Endothelial cell of umbilical vein (primary cell): ENCODE measurements around the gene KANSL1L. TPM values are rescaled to one million over a fixed set of nuclear protein-coding genes. Genes with fewer than 3 reads are reported as not detected.

Experiments
- BruUV-seq: library from RNA; stranded (reverse); fragments of 400-500 nt; replicated peaks from 2 replicates; lab custom pipeline; 2021; lab: Mats Ljungman, UMichigan
- CTCF ChIA-PET: fragments of 300-600, 350-600 bp; sonication (Branson Sonifier 250); formaldehyde crosslinking; loops from one replicate; lab custom pipeline; 2021; ENCODE audit warnings: antibody characterized with exemption, inconsistent platforms; lab: Charles Lee
- POLR2A ChIA-PET: fragments of 300-600, 350-600 bp; sonication (Branson Sonifier 250); formaldehyde crosslinking; loops from one replicate; lab custom pipeline; 2021; ENCODE audit warnings: antibody characterized with exemption, inconsistent platforms; lab: Charles Lee
- DNase-seq: peaks from one replicate; pipeline ENCODE4 v3.0.0-alpha.2; 2011; ENCODE audit warnings: low read depth, low spot score
- FAIRE-seq: peaks from 2 replicates; lab custom pipeline; 2011; peaks lifted over from hg19 to GRCh38; lab: Jason Lieb, UNC
- H2AFZ ChIP-seq: 2 replicates; pipeline ENCODE4 v1.6.0; 2012; ENCODE audit warnings: low read depth, low read length, control low read depth, inconsistent platforms
- H3K27ac ChIP-seq: 2 replicates; pipeline ENCODE4 v1.5.1; 2011; ENCODE audit warnings: low read depth, mild to moderate bottlenecking, control low read depth, low read length, moderate library complexity; ENCODE audit not compliant: insufficient read depth
- H3K27me3 ChIP-seq, 2 experiments: 2 replicates each; pipeline versions ENCODE4 v1.6.0 to v1.6.1; 2011; ENCODE audit warnings: low read length in 2 of 2, mixed read lengths in 1 of 2; ENCODE audit not compliant: control insufficient read depth in 2 of 2, insufficient read depth in 2 of 2
- H3K36me3 ChIP-seq, 2 experiments: 2 replicates in 1 of 2; 3 replicates in 1 of 2; pipeline ENCODE4 v1.5.1; 2011; ENCODE audit warnings: low read length in 2 of 2, mild to moderate bottlenecking in 1 of 2, moderate library complexity in 1 of 2; ENCODE audit not compliant: control insufficient read depth in 2 of 2, insufficient read depth in 2 of 2; ENCODE audit errors: extremely low read depth in 1 of 2
- H3K4me1 ChIP-seq: 3 replicates; pipeline ENCODE4 v1.5.1; 2011; ENCODE audit warnings: mild to moderate bottlenecking, low read length; ENCODE audit not compliant: control insufficient read depth, insufficient read depth; ENCODE audit errors: extremely low read depth
- H3K4me2 ChIP-seq: 2 replicates; pipeline ENCODE4 v1.6.1; 2011; ENCODE audit warnings: low read length, control low read depth, mixed read lengths; ENCODE audit not compliant: insufficient read depth
- H3K4me3 ChIP-seq, 3 experiments: fragments of 200-600 bp in 1 of 3; sonication (generic), shearing (Covaris generic) in 1 of 3; replicated peaks in 1 of 3; 2 replicates each; pipeline ENCODE4 v1.5.1; 2011 to 2016; ENCODE audit warnings: control low read depth in 3 of 3, low read length in 3 of 3, mild to moderate bottlenecking in 2 of 3, inconsistent platforms in 1 of 3, low read depth in 1 of 3, moderate library complexity in 1 of 3; ENCODE audit not compliant: insufficient read depth in 1 of 3
- H3K79me2 ChIP-seq: 2 replicates; pipeline ENCODE4 v1.6.0; 2012; ENCODE audit warnings: low read length, inconsistent platforms; ENCODE audit not compliant: control insufficient read depth, insufficient read depth
- H3K9ac ChIP-seq: replicated peaks from 2 replicates; pipeline ENCODE3; 2011; ENCODE audit warnings: low read length, control low read depth; ENCODE audit not compliant: insufficient read depth; ENCODE audit errors: extremely low read depth
- H3K9me1 ChIP-seq: replicated peaks from 3 replicates; pipeline ENCODE4 v1.6.0; 2011; ENCODE audit warnings: mild to moderate bottlenecking, low read length; ENCODE audit not compliant: control insufficient read depth, insufficient read depth; ENCODE audit errors: extremely low read depth
- H3K9me3 ChIP-seq: replicated peaks from 2 replicates; pipeline ENCODE4 v1.5.1; 2012; ENCODE audit warnings: low read length, inconsistent platforms; ENCODE audit not compliant: control insufficient read depth, insufficient read depth
- H4K20me1 ChIP-seq: replicated peaks from 2 replicates; pipeline ENCODE3; 2011; ENCODE audit warnings: mild to moderate bottlenecking, low read length; ENCODE audit not compliant: control insufficient read depth, insufficient read depth; ENCODE audit errors: extremely low read depth
- EZH2 ChIP-seq: IDR thresholded peaks from 2 replicates; pipeline ENCODE4 v1.6.1; 2012; ENCODE audit warnings: borderline replicate concordance, low read depth, mild to moderate bottlenecking, moderate library complexity, low read length, inconsistent platforms; ENCODE audit not compliant: severe bottlenecking
- FOS ChIP-seq: IDR thresholded peaks from 2 replicates; pipeline ENCODE4 v1.6.1; 2011; ENCODE audit warnings: mild to moderate bottlenecking, low read length, moderate library complexity, borderline replicate concordance; ENCODE audit not compliant: insufficient read depth
- GATA2 ChIP-seq: IDR thresholded peaks from 2 replicates; pipeline ENCODE4 v1.7.0; 2011; ENCODE audit warnings: low read depth, mild to moderate bottlenecking, moderate library complexity, mixed read lengths, low read length; ENCODE audit not compliant: insufficient read length, insufficient read depth
- MYC ChIP-seq: IDR thresholded peaks from one replicate; pipeline ENCODE4 v1.6.1; 2011; ENCODE audit warnings: mild to moderate bottlenecking, low read depth, low read length
- POLR2A ChIP-seq: IDR thresholded peaks from 2 replicates; pipeline ENCODE4 v1.6.1; 2012; ENCODE audit warnings: low read depth, mild to moderate bottlenecking, control low read depth, low read length
- POLR2AphosphoS5 ChIP-seq: IDR thresholded peaks from 2 replicates; pipeline ENCODE4 v1.6.1; 2012; ENCODE audit warnings: low read depth, mild to moderate bottlenecking, control low read depth, low read length, moderate library complexity; ENCODE audit not compliant: insufficient read depth
- dilution Hi-C: fragments of 300-500 bp; cut with MboI; formaldehyde crosslinking; loops from one replicate; pipeline ENCODE4 v1.15.0; 2019; ENCODE audit warnings: low sequenced_read_pairs; ENCODE audit not compliant: extremely low pct_ligation_motif_present
- intact Hi-C: fragments of 100-400 bp; cut with micrococcal nuclease; formaldehyde crosslinking; loops from one replicate; pipeline ENCODE4 v1.10.0; 2022
- polyA plus RNA-seq, 4 experiments: library from polyadenylated mRNA; depleted of rRNA in 3 of 4; stranded (reverse) in 3 of 4; unstranded in 1 of 4; fragments of >200 nt; gene quantifications; 2 replicates each; pipeline versions ENCODE4 v1.2.1 to v1.2.3, GENCODE V29; 2011 to 2012; ENCODE audit warnings: missing spikeins in 1 of 4
- total RNA-seq: library from RNA; stranded (reverse); gene quantifications from 2 replicates; pipeline ENCODE4 v1.2.3, GENCODE V29; 2021
- TF ChIP-seq, protein P1 (sequence below): IDR thresholded peaks from 2 replicates; pipeline ENCODE4 v1.6.1; 2011; ENCODE audit not compliant: insufficient read depth, insufficient read length
- TF ChIP-seq, protein P2 (sequence below), 2 donors: IDR thresholded peaks; 1 replicate in 1 of 2; 2 replicates in 1 of 2; pipeline ENCODE4 v1.5.1; 2011; ENCODE audit warnings: low read length in 2 of 2, mild to moderate bottlenecking in 2 of 2, moderate library complexity in 2 of 2, control low read depth in 1 of 2, inconsistent platforms in 1 of 2, low read depth in 1 of 2; ENCODE audit not compliant: insufficient read depth in 1 of 2; ENCODE audit errors: extremely low read depth in 1 of 2

KANSL1L gene
- total and polyA plus RNA-seq, 2 donors (not counting 3 experiments of a cell fraction or from before 2014, with no cell fraction given), result 4.3 to 14.0 TPM

DNA sequence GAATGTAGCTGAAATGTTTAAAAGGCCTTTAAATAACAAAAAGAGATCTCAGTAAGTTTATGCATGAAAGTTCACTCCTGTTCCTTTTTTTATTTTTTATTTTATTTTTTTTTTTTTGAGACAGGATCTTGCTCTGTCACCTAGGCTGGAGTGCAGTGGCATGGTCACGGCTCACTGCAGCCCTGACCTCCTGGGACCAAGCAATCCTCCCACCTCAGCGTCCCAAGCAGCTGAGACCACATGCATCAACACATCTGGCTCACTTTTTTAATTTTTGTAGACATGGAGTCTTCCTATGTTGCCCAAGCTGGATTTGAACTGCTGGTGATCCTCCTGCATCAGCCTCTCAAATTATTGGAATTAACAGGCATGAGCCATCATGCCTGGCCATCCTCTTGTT, 84.3 kb downstream of the KANSL1L start:
- no peaks in the 10 kb centered on the region for H3K79me2 ChIP-seq
- no peak overlapping the region for H3K4me3 ChIP-seq
- no peaks in the 10 kb centered on the region for H3K27me3 ChIP-seq
- no peak for FAIRE-seq
- H4K20me1 ChIP-seq, result no peaks in the 10 kb centered on the region
- TF ChIP-seq EZH2 (no peak), POLR2A (no peak), GATA2 (no peak), POLR2AphosphoS5 (no peak), FOS (no peak), MYC (no peak)
- TF ChIP-seq, protein P1, sequence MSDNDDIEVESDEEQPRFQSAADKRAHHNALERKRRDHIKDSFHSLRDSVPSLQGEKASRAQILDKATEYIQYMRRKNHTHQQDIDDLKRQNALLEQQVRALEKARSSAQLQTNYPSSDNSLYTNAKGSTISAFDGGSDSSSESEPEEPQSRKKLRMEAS, result no peak
- TF ChIP-seq, protein P2, sequence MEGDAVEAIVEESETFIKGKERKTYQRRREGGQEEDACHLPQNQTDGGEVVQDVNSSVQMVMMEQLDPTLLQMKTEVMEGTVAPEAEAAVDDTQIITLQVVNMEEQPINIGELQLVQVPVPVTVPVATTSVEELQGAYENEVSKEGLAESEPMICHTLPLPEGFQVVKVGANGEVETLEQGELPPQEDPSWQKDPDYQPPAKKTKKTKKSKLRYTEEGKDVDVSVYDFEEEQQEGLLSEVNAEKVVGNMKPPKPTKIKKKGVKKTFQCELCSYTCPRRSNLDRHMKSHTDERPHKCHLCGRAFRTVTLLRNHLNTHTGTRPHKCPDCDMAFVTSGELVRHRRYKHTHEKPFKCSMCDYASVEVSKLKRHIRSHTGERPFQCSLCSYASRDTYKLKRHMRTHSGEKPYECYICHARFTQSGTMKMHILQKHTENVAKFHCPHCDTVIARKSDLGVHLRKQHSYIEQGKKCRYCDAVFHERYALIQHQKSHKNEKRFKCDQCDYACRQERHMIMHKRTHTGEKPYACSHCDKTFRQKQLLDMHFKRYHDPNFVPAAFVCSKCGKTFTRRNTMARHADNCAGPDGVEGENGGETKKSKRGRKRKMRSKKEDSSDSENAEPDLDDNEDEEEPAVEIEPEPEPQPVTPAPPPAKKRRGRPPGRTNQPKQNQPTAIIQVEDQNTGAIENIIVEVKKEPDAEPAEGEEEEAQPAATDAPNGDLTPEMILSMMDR (IDR thresholded peaks at IDR 0.05; ENCODE audit: extremely low read depth in 1 of 2, insufficient read depth in 1 of 2, low read depth in 1 of 2, low read length in 2 of 2), result no peak
- ChIA-PET CTCF (interaction anchor here (0.6 to 1.9 kb wide), 7 partner anchors 9 to 313 kb away, joined by 3 to 7 read pairs (median 3); no protein-coding TSS in a partner anchor), POLR2A (no interaction called here)
- no peak overlapping the region for H2AFZ ChIP-seq
- intact Hi-C loops (loop anchor here (5.0 kb wide), 1 partner anchor 85 kb away; the partner anchor contains the start of gene KANSL1L), dilution Hi-C loops (no loop called here)
- H3K27ac ChIP-seq, result no peak overlapping the region
- no peak overlapping the region for H3K4me2 ChIP-seq
- H3K9me3 ChIP-seq, result no peaks in the 10 kb centered on the region
- no peak for DNase-seq
- BruUV-seq, result no TSS peak
- H3K9me1 ChIP-seq, result no peaks in the 10 kb centered on the region
- no peak overlapping the region for H3K9ac ChIP-seq
- H3K36me3 ChIP-seq, result no peaks in the 10 kb centered on the region
- peaks cover 5% of the 10 kb centered on the region for H3K4me1 ChIP-seq
